Cerebellar cortex (tissue), 1 donor: ENCODE results near the gene SLAMF9.
A peak's percentile ranks its signal among the peaks of the same experiment; 100 is the strongest.

Source experiments
- DNase-seq: peaks from one replicate; pipeline ENCODE4 v3.0.0-alpha.2; 2015; ENCODE audit warnings: low spot score

The SLAMF9 gene

GRCh38 chr1:159932296-159933285 is 21.4 kb downstream of the SLAMF9 start:
- no peak for DNase-seq

- DNase-seq = no peak
Observed at GRCh38 chr1:159931795-159932173, 22.3 kb downstream of the SLAMF9 start.

- DNase-seq = no peak
Observed at GRCh38 chr1:159931101-159931794, 22.8 kb downstream of the SLAMF9 start.

- no peak for DNase-seq
Observed at GRCh38 chr1:159930634-159931033, 23.4 kb downstream of the SLAMF9 start.

- no peak for DNase-seq
Observed at GRCh38 chr1:159930216-159930615, 23.8 kb downstream of the SLAMF9 start.

- no peak for DNase-seq
Observed at GRCh38 chr1:159929155-159930051, 24.6 kb downstream of the SLAMF9 start.

GRCh38 chr1:159928491-159929050 is 25.5 kb downstream of the SLAMF9 start:
- no peak for DNase-seq

GRCh38 chr1:159927849-159928431 is 26.1 kb downstream of the SLAMF9 start:
- DNase-seq = no peak

- DNase-seq = no peak
Observed at GRCh38 chr1:159927211-159927848, 26.7 kb downstream of the SLAMF9 start.

- DNase-seq = no peak
Observed at GRCh38 chr1:159925719-159926078, 28.3 kb downstream of the SLAMF9 start.

GRCh38 chr1:159924791-159925718 is 29.0 kb downstream of the SLAMF9 start, which contains the start of gene TAGLN2:
Gene TAGLN2, minus strand, starts transcription at chr1:159925507. Its CDS starts 4,998 bp downstream, at chr1:159920509.
- DNase-seq = peak; percentile 48

- DNase-seq = no peak
Observed at GRCh38 chr1:159924025-159924790, 29.8 kb downstream of the SLAMF9 start.

- DNase-seq = no peak
Observed at GRCh38 chr1:159923203-159924024, 30.6 kb downstream of the SLAMF9 start.

- no peak for DNase-seq
Observed at GRCh38 chr1:159922511-159923202, 31.4 kb downstream of the SLAMF9 start.

GRCh38 chr1:159921700-159922504 is 32.1 kb downstream of the SLAMF9 start:
- DNase-seq = no peak

- DNase-seq = no peak
Observed at GRCh38 chr1:159921251-159921650, 32.8 kb downstream of the SLAMF9 start.
